IPS-NIHi11 (cell line): ENCODE measurements around the gene WFDC10B.
A peak's percentile ranks its signal among the peaks of the same experiment; 100 is the strongest.
"Not testable (repeated sequence)": the region's sequence is repeated elsewhere in the genome, so short reads cannot be mapped to it uniquely, and the experiment has no call there.

Experiments used
- DNase-seq: peaks from one replicate; pipeline ENCODE4 v3.0.0; 2012; ENCODE audit warnings: mixed read lengths, low spot score

WFDC10B gene

GRCh38 chr20:45704969-45705637 lies at the start of gene WFDC10B:
Gene WFDC10B (minus strand): TSS chr20:45705019. CDS start chr20:45685992, 19,027 bp downstream.
- DNase-seq: no peak

GRCh38 chr20:45752746-45753145 lies 47.9 kb upstream of the WFDC10B start:
- DNase-seq: no peak

DNA sequence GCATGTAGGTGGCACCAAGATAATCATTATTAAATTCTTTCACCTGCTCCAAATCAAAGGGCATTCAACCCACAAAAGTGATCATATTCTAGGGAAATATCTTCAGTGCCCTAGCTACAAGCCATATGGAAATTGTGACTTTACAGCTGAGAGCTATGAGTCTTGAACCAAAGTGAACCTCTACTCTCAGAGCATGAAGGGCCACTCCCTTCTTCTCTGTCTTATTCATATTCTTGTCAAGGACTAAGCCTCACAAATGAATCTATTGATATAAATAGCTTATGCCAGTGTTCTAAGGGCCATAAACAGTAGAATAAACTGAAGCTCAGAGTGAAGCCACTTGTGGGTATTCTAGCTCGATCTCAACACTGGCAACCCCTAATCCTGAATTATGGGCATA lies 46.9 kb upstream of the WFDC10B start:
- no peak for DNase-seq

GRCh38 chr20:45745015-45745414 lies 40.2 kb upstream of the WFDC10B start:
- DNase-seq: no peak

DNA sequence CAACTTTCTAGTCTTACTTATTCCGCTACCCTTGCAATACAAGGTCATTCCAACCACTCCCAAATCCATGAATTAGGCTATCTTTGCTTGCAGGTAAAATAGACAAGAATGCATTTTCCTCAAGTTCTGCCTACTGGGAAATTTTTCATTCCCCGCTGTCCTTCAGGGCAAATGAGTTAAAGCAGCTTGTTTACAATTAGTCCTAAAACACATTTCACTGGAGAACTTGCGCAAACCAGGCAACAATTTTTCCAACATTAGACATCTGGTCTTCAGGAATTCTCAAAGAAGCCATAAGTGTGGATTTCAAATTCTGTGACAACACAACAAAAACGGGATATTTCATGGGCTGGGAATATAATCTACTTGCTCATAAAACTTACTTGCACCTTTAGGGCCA lies 37.8 kb upstream of the WFDC10B start:
- DNase-seq: no peak

GRCh38 chr20:45735988-45736387 lies 31.2 kb upstream of the WFDC10B start:
- no peak for DNase-seq

GRCh38 chr20:45735552-45735951 lies 30.7 kb upstream of the WFDC10B start:
- no peak for DNase-seq

GRCh38 chr20:45732199-45732598 lies 27.4 kb upstream of the WFDC10B start:
- DNase-seq: no peak

- no peak for DNase-seq
These were observed 22.2 kb upstream of the WFDC10B start for GRCh38 chr20:45727044-45727443.

GRCh38 chr20:45725134-45725533 lies 20.3 kb upstream of the WFDC10B start:
- DNase-seq: no peak

GRCh38 chr20:45722047-45722446 lies 17.2 kb upstream of the WFDC10B start, which contains the start of gene SPINT4:
Gene SPINT4 (plus strand): TSS chr20:45722347. CDS start chr20:45722368, 21 bp downstream.
- DNase-seq: no peak

DNA sequence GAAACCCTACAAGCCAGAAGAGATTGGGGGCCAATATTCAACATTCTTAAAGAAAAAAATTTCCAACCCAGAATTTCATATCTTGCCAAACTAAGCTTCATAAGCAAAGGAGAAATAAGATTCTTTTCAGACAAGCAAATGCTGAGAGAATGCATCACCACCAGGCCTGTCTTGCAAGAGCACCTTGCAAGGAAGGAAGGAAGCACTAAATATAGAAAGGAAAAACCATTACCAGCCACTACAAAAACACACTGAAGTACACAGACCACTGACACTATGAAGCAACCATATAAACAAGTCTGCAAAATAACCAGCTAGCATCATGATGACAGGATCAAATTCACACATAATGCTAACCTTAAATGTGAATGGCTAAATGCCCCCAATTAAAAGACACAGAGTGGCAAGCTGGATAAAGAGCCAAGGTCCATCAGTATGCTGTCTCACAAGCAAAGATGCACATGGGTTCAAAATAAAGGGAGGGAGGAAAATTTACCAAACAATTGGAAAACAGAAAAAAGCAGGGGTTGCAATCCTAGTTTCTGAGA lies 11.4 kb upstream of the WFDC10B start:
- DNase-seq: not testable (repeated sequence)

DNA sequence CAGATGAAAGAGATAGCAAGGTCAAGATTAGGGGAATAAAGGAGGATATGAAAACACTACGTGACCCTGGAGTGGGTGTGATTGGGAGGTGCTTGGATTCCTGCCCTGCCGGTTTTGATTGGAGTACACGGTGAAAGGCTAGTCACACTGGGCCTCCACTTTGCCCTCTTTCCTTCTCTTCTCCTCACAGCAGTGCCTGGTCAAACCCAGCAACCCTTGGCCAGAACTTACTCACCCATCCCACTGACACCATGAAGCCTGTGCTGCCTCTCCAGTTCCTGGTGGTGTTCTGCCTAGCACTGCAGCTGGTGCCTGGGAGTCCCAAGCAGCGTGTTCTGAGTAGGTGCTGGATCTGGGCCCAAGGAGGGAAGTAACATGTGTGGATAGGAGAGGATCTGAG lies 2.9 kb downstream of the WFDC10B start, which contains the start of gene WFDC13:
Gene WFDC13, plus strand, starts transcription at position 166 of the 400 bp plus-strand sequence. Its CDS starts 86 bp downstream, at position 252.
- no peak for DNase-seq

GRCh38 chr20:45701104-45701503 lies 3.7 kb downstream of the WFDC10B start:
- no peak for DNase-seq

GRCh38 chr20:45695496-45695895 lies 9.3 kb downstream of the WFDC10B start:
- DNase-seq: no peak

DNA sequence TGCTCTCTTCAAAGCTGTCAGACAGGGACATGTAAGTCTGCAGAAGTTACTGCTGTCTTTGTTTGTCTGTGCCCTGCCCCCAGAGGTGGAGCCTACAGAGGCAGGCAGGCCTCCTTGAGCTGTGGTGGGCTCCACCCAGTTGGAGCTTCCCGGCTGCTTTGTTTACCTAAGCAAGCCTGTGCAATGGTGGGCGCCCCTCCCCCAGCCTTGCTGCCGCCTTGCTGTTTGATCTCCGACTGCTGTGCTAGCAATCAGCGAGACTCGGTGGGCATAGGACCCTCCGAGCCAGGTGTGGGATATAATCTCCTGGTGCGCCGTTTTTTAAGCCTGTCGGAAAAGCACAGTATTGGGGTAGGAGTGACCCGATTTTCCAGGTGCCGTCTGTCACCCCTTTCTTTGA lies 11.5 kb downstream of the WFDC10B start:
- not testable (repeated sequence) for DNase-seq

GRCh38 chr20:45685896-45686295 lies 18.9 kb downstream of the WFDC10B start:
- DNase-seq: peak; percentile 73

- no peak for DNase-seq
These were observed 25.2 kb downstream of the WFDC10B start for GRCh38 chr20:45679650-45680049.

DNA sequence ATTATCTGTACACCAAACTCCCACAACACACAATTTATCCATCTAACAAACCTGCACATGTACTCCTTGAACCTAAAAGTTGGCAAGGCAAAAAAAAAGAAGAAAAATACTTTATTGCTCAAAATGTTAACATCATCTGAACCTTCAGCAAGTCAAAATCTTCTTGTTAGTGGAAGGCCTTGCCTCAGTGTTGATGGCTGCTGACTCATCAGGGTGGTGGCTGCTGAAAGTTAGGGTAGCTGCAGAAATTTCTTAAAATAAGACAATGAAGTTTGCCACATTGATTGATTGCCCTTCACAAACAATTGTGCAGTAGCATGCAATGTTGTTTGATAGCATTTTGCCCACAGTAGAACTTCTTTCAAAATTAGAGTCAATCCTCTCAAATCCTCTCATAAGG lies 32.1 kb downstream of the WFDC10B start:
- no peak for DNase-seq

GRCh38 chr20:45670139-45670538 lies 34.7 kb downstream of the WFDC10B start, which contains the start of gene WFDC11:
Gene WFDC11 (minus strand): TSS chr20:45670239. CDS start chr20:45650600, 19,639 bp downstream.
- DNase-seq: no peak

GRCh38 chr20:45657038-45657437 lies 47.8 kb downstream of the WFDC10B start:
- not testable (repeated sequence) for DNase-seq

DNA sequence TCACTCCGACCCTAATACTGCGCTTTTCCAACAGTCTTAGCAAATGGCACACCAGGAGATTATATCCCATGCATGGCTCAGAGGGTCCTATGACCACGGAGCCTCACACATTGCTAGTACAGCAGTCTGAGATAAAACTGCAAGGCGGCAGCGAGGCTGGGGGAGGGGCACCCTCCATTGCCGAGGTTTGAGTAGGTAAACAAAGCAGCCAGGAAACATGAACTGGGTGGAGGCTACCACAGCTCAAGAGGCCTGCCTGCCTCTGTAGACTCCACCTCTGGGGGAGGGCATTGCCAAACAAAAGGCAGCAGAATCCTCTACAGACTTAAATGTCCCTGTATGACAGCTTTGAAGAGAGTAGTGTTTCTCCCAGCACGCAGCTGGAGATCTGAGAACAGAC lies 53.1 kb downstream of the WFDC10B start:
- DNase-seq: not testable (repeated sequence)

DNA sequence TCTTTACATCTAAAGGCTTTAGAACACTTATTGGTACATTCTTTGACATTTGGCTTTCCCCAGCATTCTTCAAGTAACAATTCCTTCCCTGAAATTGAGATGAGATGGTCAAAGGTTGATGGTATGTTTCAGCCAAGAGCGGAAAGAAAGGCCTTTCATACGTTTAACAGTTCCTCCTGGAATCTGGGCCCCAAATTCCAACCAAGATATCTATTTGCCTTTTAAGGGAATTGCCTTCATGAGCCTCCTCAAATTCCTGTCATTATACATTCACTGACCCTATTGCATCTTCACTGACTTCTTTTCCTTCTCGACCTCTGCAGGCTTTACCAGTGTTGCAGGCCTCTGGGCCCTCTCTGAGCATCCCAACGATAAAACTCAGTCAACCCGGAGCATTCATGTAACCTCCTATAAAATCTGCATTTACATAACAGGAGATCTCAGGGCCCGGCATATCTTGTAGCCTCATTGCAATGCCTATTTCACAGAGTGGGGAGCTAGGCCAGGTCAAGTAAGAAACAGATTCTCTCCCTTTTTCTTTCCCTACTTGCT lies 55.4 kb downstream of the WFDC10B start:
- DNase-seq: no peak
